ENCODE results near the gene ZNF695.
A peak's percentile ranks its signal among the peaks of the same experiment; 100 is the strongest.

Gene ZNF695

DNA sequence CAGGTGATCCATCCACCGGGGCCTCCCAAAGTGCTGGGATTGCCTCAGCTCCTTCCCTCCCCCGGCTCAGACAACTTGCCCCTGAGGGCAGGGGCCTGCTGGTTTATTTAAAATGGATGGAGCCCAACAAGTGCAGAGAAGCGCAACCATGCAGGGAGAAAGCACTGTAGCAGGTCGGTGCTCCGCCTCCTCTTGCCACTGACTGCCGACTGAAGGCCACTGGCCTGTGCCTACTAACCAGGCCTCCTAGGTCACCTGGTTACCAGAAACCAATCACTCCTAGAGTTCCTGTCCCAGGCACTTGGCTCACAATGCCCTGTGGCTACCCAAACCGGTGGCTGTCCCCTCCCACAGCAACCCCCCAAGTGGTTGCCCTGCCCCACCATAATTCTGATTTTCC lies 35.9 kb downstream of the ZNF695 start:
- no peak for TF ChIP-seq EZH2phosphoT487 (conservative IDR thresholded peaks at IDR 0.05; ENCODE audit: low read length)
- TF ChIP-seq, protein P1, sequence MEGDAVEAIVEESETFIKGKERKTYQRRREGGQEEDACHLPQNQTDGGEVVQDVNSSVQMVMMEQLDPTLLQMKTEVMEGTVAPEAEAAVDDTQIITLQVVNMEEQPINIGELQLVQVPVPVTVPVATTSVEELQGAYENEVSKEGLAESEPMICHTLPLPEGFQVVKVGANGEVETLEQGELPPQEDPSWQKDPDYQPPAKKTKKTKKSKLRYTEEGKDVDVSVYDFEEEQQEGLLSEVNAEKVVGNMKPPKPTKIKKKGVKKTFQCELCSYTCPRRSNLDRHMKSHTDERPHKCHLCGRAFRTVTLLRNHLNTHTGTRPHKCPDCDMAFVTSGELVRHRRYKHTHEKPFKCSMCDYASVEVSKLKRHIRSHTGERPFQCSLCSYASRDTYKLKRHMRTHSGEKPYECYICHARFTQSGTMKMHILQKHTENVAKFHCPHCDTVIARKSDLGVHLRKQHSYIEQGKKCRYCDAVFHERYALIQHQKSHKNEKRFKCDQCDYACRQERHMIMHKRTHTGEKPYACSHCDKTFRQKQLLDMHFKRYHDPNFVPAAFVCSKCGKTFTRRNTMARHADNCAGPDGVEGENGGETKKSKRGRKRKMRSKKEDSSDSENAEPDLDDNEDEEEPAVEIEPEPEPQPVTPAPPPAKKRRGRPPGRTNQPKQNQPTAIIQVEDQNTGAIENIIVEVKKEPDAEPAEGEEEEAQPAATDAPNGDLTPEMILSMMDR (IDR thresholded peaks at IDR 0.05; ENCODE audit: insufficient read depth, low read length, poor library complexity, severe bottlenecking) = no peak
- no peaks in the 10 kb centered on the region for H4K20me1 ChIP-seq (ENCODE audit: low read depth, low read length)
- no peaks in the 10 kb centered on the region for H3K79me2 ChIP-seq (ENCODE audit: insufficient read depth, low read length)
- no peak overlapping the region for H3K27ac ChIP-seq (ENCODE audit: low read depth, low read length)
- H3K27me3 ChIP-seq (ENCODE audit: low read length) = no peaks in the 10 kb centered on the region
- no peaks in the 10 kb centered on the region for H3K9me2 ChIP-seq (replicated peaks; ENCODE audit: insufficient read depth, low read length)
- no peak overlapping the region for H2AFZ ChIP-seq (ENCODE audit: low read depth, low read length, severe bottlenecking)
- H3K4me2 ChIP-seq (ENCODE audit: low read depth, low read length, poor library complexity, severe bottlenecking) = no peak overlapping the region
- no peak overlapping the region for H3K9ac ChIP-seq (ENCODE audit: low read length)
- no peak overlapping the region for H3K4me3 ChIP-seq (ENCODE audit: insufficient read depth, low read length, poor library complexity, severe bottlenecking)
- H3K36me3 ChIP-seq (ENCODE audit: low read length) = no peaks in the 10 kb centered on the region
- H3K9me3 ChIP-seq (ENCODE audit: insufficient read depth, low read length) = peaks cover 19% of the 10 kb centered on the region; the same call in 1 of the 2 replicates
- H3F3A ChIP-seq (ENCODE audit: insufficient read depth) = no peaks in the 10 kb centered on the region

DNA sequence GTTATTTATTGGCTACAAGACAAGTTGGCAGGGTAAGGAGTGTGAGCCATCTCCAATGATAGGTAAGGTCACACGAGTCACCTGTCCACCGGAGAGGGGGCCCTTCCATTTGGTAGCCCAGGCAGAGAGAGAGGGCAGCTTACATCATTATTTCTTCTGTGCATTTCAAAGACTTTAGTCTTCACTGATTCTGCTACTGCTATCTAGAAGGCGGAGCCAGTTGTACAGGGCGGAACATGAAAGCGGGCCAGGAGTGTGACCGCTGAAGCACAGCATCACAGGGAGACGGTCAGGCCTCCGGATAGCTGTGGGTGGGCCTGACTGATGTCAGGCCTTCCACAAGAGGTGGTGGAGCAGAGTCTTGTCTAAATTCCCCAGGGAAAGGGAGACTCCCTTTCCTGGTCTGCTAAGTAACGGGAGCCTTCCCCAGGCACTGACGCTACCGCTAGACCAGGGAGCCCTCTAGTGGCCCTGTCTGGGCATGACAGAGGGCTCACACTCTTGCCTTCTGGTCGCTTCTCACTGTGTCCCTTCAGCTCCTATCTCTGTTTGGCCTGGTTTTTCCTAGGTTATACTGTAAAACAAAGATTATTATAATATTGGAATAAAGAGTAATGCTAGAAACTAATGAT lies 36.7 kb downstream of the ZNF695 start:
- Histone ChIP-seq H3K27ac (ENCODE audit: low read depth, low read length) (no peak overlapping the region), H3K4me3 (ENCODE audit: insufficient read depth, low read length, poor library complexity, severe bottlenecking) (no peak overlapping the region), H3K9ac (ENCODE audit: low read length) (no peak overlapping the region; the same call in 1 of the 2 replicates), H3K9me2 (replicated peaks; ENCODE audit: insufficient read depth, low read length) (no peaks in the 10 kb centered on the region), H4K20me1 (ENCODE audit: low read depth, low read length) (no peaks in the 10 kb centered on the region), H3K27me3 (ENCODE audit: low read length) (no peaks in the 10 kb centered on the region), H3K9me3 (ENCODE audit: insufficient read depth, low read length) (peaks cover 19% of the 10 kb centered on the region; the same call in 1 of the 2 replicates), H3K36me3 (ENCODE audit: low read length) (no peaks in the 10 kb centered on the region), H3K4me2 (ENCODE audit: low read depth, low read length, poor library complexity, severe bottlenecking) (peak overlapping the region; percentile 37), H3K79me2 (ENCODE audit: insufficient read depth, low read length) (no peaks in the 10 kb centered on the region), H2AFZ (ENCODE audit: low read depth, low read length, severe bottlenecking) (peak overlapping the region; percentile 52), H3F3A (ENCODE audit: insufficient read depth) (no peaks in the 10 kb centered on the region)
- TF ChIP-seq EZH2phosphoT487 (conservative IDR thresholded peaks at IDR 0.05; ENCODE audit: low read length) = no peak
- TF ChIP-seq, protein P1 (IDR thresholded peaks at IDR 0.05; ENCODE audit: insufficient read depth, low read length, poor library complexity, severe bottlenecking) = peak; percentile 85

DNA sequence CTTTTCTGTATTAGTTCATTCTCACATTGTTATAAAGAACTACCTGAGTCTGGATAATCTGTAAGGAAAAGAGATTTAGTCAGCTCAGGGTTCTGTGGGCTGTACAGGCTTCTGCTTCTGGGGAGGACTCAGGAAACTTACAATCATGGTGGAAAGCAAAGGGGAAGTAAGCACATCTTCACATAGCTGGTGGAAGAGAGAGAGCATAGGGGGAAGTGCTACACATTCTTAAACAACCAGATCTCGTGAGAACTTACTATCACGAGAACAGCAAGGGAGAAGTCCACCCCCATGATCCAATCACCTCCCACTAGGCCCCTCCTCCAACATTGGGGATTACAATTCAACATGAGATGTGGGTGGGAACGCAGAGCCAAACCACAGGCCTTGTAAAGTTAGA lies 38.2 kb downstream of the ZNF695 start:
- peaks cover 19% of the 10 kb centered on the region; the same call in 1 of the 2 replicates for H3K9me3 ChIP-seq (ENCODE audit: insufficient read depth, low read length)
- H3K27me3 ChIP-seq (ENCODE audit: low read length) = no peaks in the 10 kb centered on the region
- TF ChIP-seq, protein P1 (IDR thresholded peaks at IDR 0.05; ENCODE audit: insufficient read depth, low read length, poor library complexity, severe bottlenecking) = no peak
- TF ChIP-seq EZH2phosphoT487 (conservative IDR thresholded peaks at IDR 0.05; ENCODE audit: low read length) = no peak
- no peaks in the 10 kb centered on the region for H3K9me2 ChIP-seq (replicated peaks; ENCODE audit: insufficient read depth, low read length)
- no peak overlapping the region for H2AFZ ChIP-seq (ENCODE audit: low read depth, low read length, severe bottlenecking)
- no peaks in the 10 kb centered on the region for H3K79me2 ChIP-seq (ENCODE audit: insufficient read depth, low read length)
- H3K4me2 ChIP-seq (ENCODE audit: low read depth, low read length, poor library complexity, severe bottlenecking) = no peak overlapping the region
- H4K20me1 ChIP-seq (ENCODE audit: low read depth, low read length) = no peaks in the 10 kb centered on the region
- no peak overlapping the region for H3K27ac ChIP-seq (ENCODE audit: low read depth, low read length)
- H3F3A ChIP-seq (ENCODE audit: insufficient read depth) = no peaks in the 10 kb centered on the region
- no peak overlapping the region for H3K9ac ChIP-seq (ENCODE audit: low read length)
- no peak overlapping the region for H3K4me3 ChIP-seq (ENCODE audit: insufficient read depth, low read length, poor library complexity, severe bottlenecking)
- no peaks in the 10 kb centered on the region for H3K36me3 ChIP-seq (ENCODE audit: low read length)

Measured in SU-DHL-6 (cell line).